GM12873 (cell line): ENCODE measurements around the gene PPP2R5C.

Experiments used
- CTCF ChIP-seq: IDR thresholded peaks from 2 replicates; pipeline ENCODE4 v1.5.1; 2012; ENCODE audit warnings: low read depth, mild to moderate bottlenecking, moderate library complexity, low read length, control low read depth; ENCODE audit not compliant: insufficient read depth; ENCODE audit errors: missing control alignments

Gene PPP2R5C

GRCh38 chr14:101817501-101818001 is 56.0 kb downstream of the PPP2R5C start:
- TF ChIP-seq CTCF: no peak

- no peak for TF ChIP-seq CTCF
Measured at GRCh38 chr14:101819251-101819990, 57.9 kb downstream of the PPP2R5C start.

- no peak for TF ChIP-seq CTCF
Measured at GRCh38 chr14:101820283-101820798, 58.8 kb downstream of the PPP2R5C start.

- no peak for TF ChIP-seq CTCF
Measured at GRCh38 chr14:101821528-101821927, 60.0 kb downstream of the PPP2R5C start.

- no peak for TF ChIP-seq CTCF
Measured at GRCh38 chr14:101823066-101823465, 61.6 kb downstream of the PPP2R5C start.

GRCh38 chr14:101823511-101824120 is 62.1 kb downstream of the PPP2R5C start:
- no peak for TF ChIP-seq CTCF

GRCh38 chr14:101824339-101824727 is 62.8 kb downstream of the PPP2R5C start:
- TF ChIP-seq CTCF: no peak
